ENCODE data around the gene EBLN1. TPM values are rescaled to one million over a fixed set of nuclear protein-coding genes. Genes with fewer than 3 reads are reported as not detected.

The EBLN1 gene
- total RNA-seq, 2 experiments from 2014 or later: not detected

DNA sequence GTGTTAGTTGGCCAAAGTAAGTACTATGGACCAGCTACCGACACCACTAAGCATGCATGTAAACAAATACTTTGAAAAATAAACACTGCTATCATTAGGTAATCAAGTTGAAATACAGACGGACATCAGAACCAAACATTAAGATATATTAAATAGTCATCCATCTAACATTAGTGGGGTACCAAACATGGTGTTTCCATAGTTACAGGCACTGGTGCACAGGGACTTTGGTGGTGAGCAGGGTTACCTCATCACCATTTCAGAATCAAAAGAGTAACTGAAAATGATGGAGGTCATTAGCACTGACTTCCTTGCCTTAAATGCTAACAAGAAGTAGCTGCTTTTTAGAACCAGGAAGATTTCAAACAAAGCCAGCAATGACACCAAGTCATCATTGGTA, 23.9 kb downstream of the EBLN1 start:
- Histone ChIP-seq H3K4me1 (ENCODE audit: insufficient read depth, low read length, poor library complexity, severe bottlenecking) (no peaks in the 10 kb centered on the region), H3K4me2 (ENCODE audit: low read length) (no peak overlapping the region), H2AFZ (ENCODE audit: low read length) (no peak overlapping the region), H3K36me3 (ENCODE audit: insufficient read depth, low read length) (no peaks in the 10 kb centered on the region), H3K4me3 (ENCODE audit: low read depth, low read length, poor library complexity, severe bottlenecking) (no peak overlapping the region), H3K9me2 (ENCODE audit: insufficient read depth, low read length) (no peaks in the 10 kb centered on the region), H4K20me1 (ENCODE audit: insufficient read depth, low read length) (no peaks in the 10 kb centered on the region), H3K9me3 (ENCODE audit: low read length) (no peaks in the 10 kb centered on the region), H3K79me2 (ENCODE audit: insufficient read depth, low read depth, low read length) (no peaks in the 10 kb centered on the region), H3K27ac (ENCODE audit: low read depth, low read length, poor library complexity, severe bottlenecking) (no peak overlapping the region)
- intact Hi-C loops (cut with micrococcal nuclease; ENCODE audit: unreplicated experiment): no loop called here
- ChIA-PET CTCF (ENCODE audit: unreplicated experiment) (no interaction called here), POLR2A (no interaction called here)
- no TSS peak for BruUV-seq (replicated peaks)
- TF ChIP-seq CTCF (conservative IDR thresholded peaks at IDR 0.05; ENCODE audit: low read length) (no peak), EZH2phosphoT487 (IDR thresholded peaks at IDR 0.05; ENCODE audit: borderline replicate concordance, low read depth, low read length) (no peak)
- DNase-seq (ENCODE audit: low spot score): no peak

GRCh38 chr10:22185586-22185985, 32.2 kb downstream of the EBLN1 start:
- no peak overlapping the region for H3K4me2 ChIP-seq (ENCODE audit: low read length)
- H3K36me3 ChIP-seq (ENCODE audit: insufficient read depth, low read length): no peaks in the 10 kb centered on the region
- no peak for DNase-seq (ENCODE audit: low spot score)
- BruUV-seq (replicated peaks): no TSS peak
- no peaks in the 10 kb centered on the region for H3K79me2 ChIP-seq (ENCODE audit: insufficient read depth, low read depth, low read length)
- ChIA-PET CTCF (ENCODE audit: unreplicated experiment) (no interaction called here), POLR2A (no interaction called here)
- H3K4me3 ChIP-seq (ENCODE audit: low read depth, low read length, poor library complexity, severe bottlenecking): no peak overlapping the region
- no peaks in the 10 kb centered on the region for H3K9me3 ChIP-seq (ENCODE audit: low read length)
- intact Hi-C loops (cut with micrococcal nuclease; ENCODE audit: unreplicated experiment): no loop called here
- H4K20me1 ChIP-seq (ENCODE audit: insufficient read depth, low read length): no peaks in the 10 kb centered on the region
- no peak overlapping the region for H3K27ac ChIP-seq (ENCODE audit: low read depth, low read length, poor library complexity, severe bottlenecking)
- no peaks in the 10 kb centered on the region for H3K9me2 ChIP-seq (ENCODE audit: insufficient read depth, low read length)
- H3K4me1 ChIP-seq (ENCODE audit: insufficient read depth, low read length, poor library complexity, severe bottlenecking): no peaks in the 10 kb centered on the region
- no peak overlapping the region for H2AFZ ChIP-seq (ENCODE audit: low read length)
- no peak for TF ChIP-seq CTCF (conservative IDR thresholded peaks at IDR 0.05; ENCODE audit: low read length)
- no peak for TF ChIP-seq EZH2phosphoT487 (IDR thresholded peaks at IDR 0.05; ENCODE audit: borderline replicate concordance, low read depth, low read length)

DNA sequence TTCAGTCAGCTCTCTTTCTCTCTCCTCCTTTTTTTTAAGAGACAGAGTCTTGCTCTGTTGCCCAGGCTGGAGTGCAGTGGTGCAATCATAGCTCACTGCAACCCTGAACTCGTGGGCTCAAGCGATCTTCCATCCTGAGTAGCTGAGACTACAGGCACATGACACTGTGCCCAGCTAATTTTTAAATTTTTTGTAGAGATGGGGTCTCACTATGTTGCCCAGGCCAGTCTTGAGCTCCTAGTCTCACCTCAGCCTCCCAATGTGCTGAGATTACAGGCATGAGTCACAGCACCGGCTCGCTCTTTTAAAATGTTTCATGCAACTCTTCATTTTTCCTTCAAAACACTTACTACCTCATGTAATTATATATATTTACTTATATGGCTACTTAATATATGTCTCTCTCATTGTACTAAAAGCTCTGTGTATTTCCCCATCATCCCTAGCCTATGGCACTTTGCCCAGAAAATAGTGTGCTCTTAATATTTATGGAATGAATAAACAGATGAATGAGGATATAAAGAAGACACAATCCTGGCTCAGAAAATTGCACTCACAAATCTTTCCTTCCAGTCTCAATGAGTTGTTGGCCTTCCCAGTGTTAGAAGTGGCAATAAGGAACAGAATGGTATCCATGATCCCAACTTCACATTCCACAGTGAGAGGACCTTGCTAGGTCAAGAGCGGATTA, 33.9 kb downstream of the EBLN1 start:
- no peak for DNase-seq (ENCODE audit: low spot score)
- Histone ChIP-seq H4K20me1 (ENCODE audit: insufficient read depth, low read length) (no peaks in the 10 kb centered on the region), H3K36me3 (ENCODE audit: insufficient read depth, low read length) (no peaks in the 10 kb centered on the region), H3K4me2 (ENCODE audit: low read length) (no peak overlapping the region), H3K9me2 (ENCODE audit: insufficient read depth, low read length) (no peaks in the 10 kb centered on the region), H2AFZ (ENCODE audit: low read length) (no peak overlapping the region), H3K79me2 (ENCODE audit: insufficient read depth, low read depth, low read length) (no peaks in the 10 kb centered on the region), H3K27ac (ENCODE audit: low read depth, low read length, poor library complexity, severe bottlenecking) (no peak overlapping the region), H3K4me3 (ENCODE audit: low read depth, low read length, poor library complexity, severe bottlenecking) (no peak overlapping the region), H3K4me1 (ENCODE audit: insufficient read depth, low read length, poor library complexity, severe bottlenecking) (no peaks in the 10 kb centered on the region), H3K9me3 (ENCODE audit: low read length) (no peaks in the 10 kb centered on the region)
- no TSS peak for BruUV-seq (replicated peaks)
- CTCF ChIA-PET (ENCODE audit: unreplicated experiment): no interaction called here
- intact Hi-C loops (cut with micrococcal nuclease; ENCODE audit: unreplicated experiment): no loop called here
- POLR2A ChIA-PET: no interaction called here
- no peak for TF ChIP-seq CTCF (conservative IDR thresholded peaks at IDR 0.05; ENCODE audit: low read length)
- TF ChIP-seq EZH2phosphoT487 (IDR thresholded peaks at IDR 0.05; ENCODE audit: borderline replicate concordance, low read depth, low read length): no peak
